Heart left ventricle (tissue), 13 donors: ENCODE measurements around the gene FIBP.
"Not testable (repeated sequence)": the region's sequence is repeated elsewhere in the genome, so short reads cannot be mapped to it uniquely, and the experiment has no call there.

Experiments used
- CTCF ChIP-seq, 12 donors: fragments of 200-600 bp; sonication (generic) in 4 of 12; IDR thresholded peaks; one replicate each; pipeline versions ENCODE4 v1.5.0 to v1.8.0; 2018 to 2022; ENCODE audit warnings: antibody characterized with exemption in 12 of 12, mild to moderate bottlenecking in 5 of 12
- POLR2A ChIP-seq, 2 donors: fragments of 450-650 bp; IDR thresholded peaks; one replicate each; pipeline ENCODE4 v1.6.1; 2017; ENCODE audit warnings: antibody characterized with exemption in 2 of 2, mild to moderate bottlenecking in 2 of 2, moderate library complexity in 2 of 2
- donor health status: ischemic (EF 13 %, LVEDD 7.1; RV severe dilation, severe dysfunction).
- donor health status: DM: no; HTN: yes; CAD: no.
- donor health status: DM: no; HTN: no; CAD: no.
- donor health status: ischemic (EF 25% LVEDD 6.9; RV normal size, moderate dysfunction).
- donor health status: ischemic (EF 25% LVEDD 5.7; RV mildly dilated, moderate dysfunction).
- donor health status: ischemic (EF 35%, LVEDD 5.7; RV mildly dilated, moderate dysfunction).
- donor health status: nonischemic (EF 11% LVEDD 7.7; RV severe dilation, severe dysfunction).
- donor health status: DM: yes; HTN: yes; CAD: no.
- donor health status: PGD.
- donor health status: ischemic (EF 29% LVEDD 5.4; RV normal size, mild dysfunction).
- donor health status: nonischemic (EF 23%, LVEDD 6.1; RV moderate dilation, normal function).

DNA sequence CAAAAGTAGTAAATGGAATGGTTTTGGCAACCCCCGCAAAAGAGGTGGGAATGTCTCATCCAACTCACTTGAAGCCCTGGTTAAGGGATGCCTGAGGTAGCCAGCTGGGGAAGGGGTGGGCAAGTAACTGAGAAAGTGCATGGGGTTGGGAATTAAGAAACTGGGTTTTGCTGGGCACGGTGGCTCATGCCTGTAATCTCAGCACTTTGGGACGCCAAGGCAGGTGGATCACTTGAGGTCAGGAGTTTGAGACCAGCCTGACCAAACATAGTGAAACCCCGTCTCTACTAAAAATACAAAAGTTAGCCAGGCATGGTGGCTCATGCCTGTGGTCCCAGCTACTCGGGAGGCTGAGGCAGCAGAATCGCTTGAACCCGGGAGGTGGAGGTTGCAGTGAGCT lies 39.6 kb downstream of the FIBP start:
- not testable (repeated sequence) for TF ChIP-seq CTCF, POLR2A (IDR thresholded peaks at IDR 0.05)
